ENCODE measurements around the gene ADGRG2. TPM values are rescaled to one million over a fixed set of nuclear protein-coding genes. Genes with fewer than 3 reads are reported as not detected.

Gene ADGRG2
- polyA plus RNA-seq, 1 experiment, result 0.04 TPM

GRCh38 chrX:19003756-19004155 is 118.5 kb downstream of the ADGRG2 start:
- POLR2A ChIA-PET, result no interaction called here
- Histone ChIP-seq H3K27me3 (ENCODE audit: control insufficient read depth, insufficient read depth, low read length) (no peaks in the 10 kb centered on the region), H3K9me3 (ENCODE audit: control insufficient read depth, insufficient read depth, low read length) (no peaks in the 10 kb centered on the region), H3K27ac (ENCODE audit: low read depth, low read length) (no peak overlapping the region), H3K4me3 (ENCODE audit: low read depth, low read length) (no peak overlapping the region)
- TF ChIP-seq CTCF (IDR thresholded peaks at IDR 0.05; ENCODE audit: low read depth, low read length), result no peak
- CTCF ChIA-PET, result no interaction called here
- DNase-seq (ENCODE audit: low read depth, low spot score), result no peak

GRCh38 chrX:18998653-18999052 is 123.6 kb downstream of the ADGRG2 start:
- ChIA-PET CTCF (no interaction called here), POLR2A (no interaction called here)
- no peak for DNase-seq (ENCODE audit: low read depth, low spot score)
- no peak overlapping the region for H3K4me3 ChIP-seq (ENCODE audit: low read depth, low read length)
- H3K27me3 ChIP-seq (ENCODE audit: control insufficient read depth, insufficient read depth, low read length), result no peaks in the 10 kb centered on the region
- no peaks in the 10 kb centered on the region for H3K9me3 ChIP-seq (ENCODE audit: control insufficient read depth, insufficient read depth, low read length)
- TF ChIP-seq CTCF (IDR thresholded peaks at IDR 0.05; ENCODE audit: low read depth, low read length), result no peak
- H3K27ac ChIP-seq (ENCODE audit: low read depth, low read length), result no peak overlapping the region

- no peak for DNase-seq (ENCODE audit: low read depth, low spot score)
- H3K4me3 ChIP-seq (ENCODE audit: low read depth, low read length), result no peak overlapping the region
- no peak overlapping the region for H3K27ac ChIP-seq (ENCODE audit: low read depth, low read length)
- CTCF ChIA-PET, result no interaction called here
- H3K27me3 ChIP-seq (ENCODE audit: control insufficient read depth, insufficient read depth, low read length), result no peaks in the 10 kb centered on the region
- no peak for TF ChIP-seq CTCF (IDR thresholded peaks at IDR 0.05; ENCODE audit: low read depth, low read length)
- no peaks in the 10 kb centered on the region for H3K9me3 ChIP-seq (ENCODE audit: control insufficient read depth, insufficient read depth, low read length)
- POLR2A ChIA-PET, result no interaction called here
These were observed 124.4 kb downstream of the ADGRG2 start for GRCh38 chrX:18997916-18998315.

GRCh38 chrX:18996536-18996935 is 125.7 kb downstream of the ADGRG2 start:
- CTCF ChIA-PET, result interaction anchor here (2.2 kb wide), 1 partner anchor 44 kb away, joined by 5 read pairs; no protein-coding TSS in a partner anchor
- POLR2A ChIA-PET, result no interaction called here
- TF ChIP-seq CTCF (IDR thresholded peaks at IDR 0.05; ENCODE audit: low read depth, low read length), result no peak

GRCh38 chrX:18995221-18995620 is 127.0 kb downstream of the ADGRG2 start:
- no peak for DNase-seq (ENCODE audit: low read depth, low spot score)
- Histone ChIP-seq H3K4me3 (ENCODE audit: low read depth, low read length) (no peak overlapping the region; the same call in 1 of the 2 replicates), H3K27me3 (ENCODE audit: control insufficient read depth, insufficient read depth, low read length) (no peaks in the 10 kb centered on the region), H3K27ac (ENCODE audit: low read depth, low read length) (peak overlapping the region; percentile 53), H3K9me3 (ENCODE audit: control insufficient read depth, insufficient read depth, low read length) (no peaks in the 10 kb centered on the region)
- POLR2A ChIA-PET, result interaction anchor here (1.4 to 1.9 kb wide), 2 partner anchors 10 to 12 kb away, joined by 4 to 11 read pairs; partner anchors contain the start of gene PHKA2
- no peak for TF ChIP-seq CTCF (IDR thresholded peaks at IDR 0.05; ENCODE audit: low read depth, low read length)
- CTCF ChIA-PET, result interaction anchor here (0.6 to 2.7 kb wide), 4 partner anchors 10 to 1030 kb away, joined by 3 to 13 read pairs (median 5); no protein-coding TSS in a partner anchor

More at GRCh38 chrX:18996536-18996935, 125.7 kb downstream of the ADGRG2 start:
- Histone ChIP-seq H3K27me3 (ENCODE audit: control insufficient read depth, insufficient read depth, low read length) (no peaks in the 10 kb centered on the region), H3K27ac (ENCODE audit: low read depth, low read length) (no peak overlapping the region), H3K4me3 (ENCODE audit: low read depth, low read length) (no peak overlapping the region), H3K9me3 (ENCODE audit: control insufficient read depth, insufficient read depth, low read length) (no peaks in the 10 kb centered on the region)
- no peak for DNase-seq (ENCODE audit: low read depth, low spot score)
